Putamen (tissue), 1 donor: ENCODE results near the gene AURKB.
"Not testable (repeated sequence)": the region's sequence is repeated elsewhere in the genome, so short reads cannot be mapped to it uniquely, and the experiment has no call there.

Experiments used
- DNase-seq: peaks from one replicate; pipeline ENCODE4 v3.0.0-alpha.2; 2016; ENCODE audit warnings: low spot score

Gene AURKB

DNA sequence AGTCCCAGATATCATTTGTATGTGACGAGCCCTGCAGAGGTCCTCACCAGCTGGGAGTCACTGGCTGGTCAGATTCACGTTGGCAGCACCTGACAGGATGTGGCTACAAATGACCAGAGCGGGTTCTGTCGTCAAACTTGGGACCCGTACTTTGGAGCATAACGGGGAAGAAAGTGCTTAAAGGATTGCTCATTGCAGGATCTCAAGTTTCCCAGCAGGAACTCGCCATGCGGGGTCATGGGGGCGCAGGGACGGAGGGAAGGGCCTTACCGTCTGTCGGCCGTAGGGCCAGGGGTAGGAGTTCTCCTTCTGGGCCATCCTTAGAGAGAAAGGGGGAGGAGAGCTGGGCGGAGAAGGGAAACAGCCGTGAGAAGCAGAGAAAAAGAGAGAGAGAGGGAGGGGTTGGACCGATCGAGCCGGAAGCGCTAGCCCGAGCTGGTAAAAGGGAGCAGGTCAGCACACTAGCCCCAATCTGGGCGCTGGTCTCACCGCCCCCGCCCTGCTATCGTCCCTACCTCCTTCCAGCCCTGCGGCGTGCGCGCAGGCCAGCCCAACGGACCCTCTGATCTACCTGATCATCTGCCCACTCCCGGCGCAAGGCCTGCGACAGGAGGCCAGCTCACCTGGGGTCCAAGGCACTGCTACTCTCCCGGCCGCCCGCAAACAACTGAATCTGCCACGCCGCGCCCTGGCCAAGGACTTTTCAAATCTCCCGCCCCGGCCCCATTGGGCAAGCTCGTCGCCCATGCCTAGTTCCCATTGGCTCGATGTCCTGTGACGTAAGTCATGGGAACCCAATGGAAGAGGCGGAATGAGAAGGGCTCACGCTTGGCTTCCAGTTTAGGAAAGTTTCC lies at the start of gene AURKB:
AURKB (minus strand) TSS at position 669 of the 854 bp plus-strand sequence; CDS start at position 318, 351 bp downstream.
- peak; percentile 93 for DNase-seq

DNA sequence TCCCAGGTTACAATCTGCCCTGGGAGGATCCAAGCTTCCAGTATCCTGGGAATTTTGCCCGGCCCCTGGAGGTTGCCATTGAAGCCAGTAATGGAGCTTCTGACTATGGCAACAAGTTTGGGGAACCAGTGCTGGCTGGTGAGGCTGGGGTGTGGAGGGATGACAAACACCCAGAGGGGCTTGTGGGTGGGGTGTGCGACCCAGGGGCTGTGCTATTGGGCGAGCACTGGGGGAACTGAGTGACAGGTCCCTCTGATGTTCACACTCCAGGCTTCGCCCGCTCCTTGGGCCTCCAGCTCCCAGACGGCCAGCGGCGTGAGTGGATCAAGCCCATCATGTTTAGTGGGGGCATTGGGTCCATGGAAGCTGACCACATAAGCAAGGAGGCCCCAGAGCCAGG lies 47.4 kb upstream of the AURKB start:
- no peak for DNase-seq

DNA sequence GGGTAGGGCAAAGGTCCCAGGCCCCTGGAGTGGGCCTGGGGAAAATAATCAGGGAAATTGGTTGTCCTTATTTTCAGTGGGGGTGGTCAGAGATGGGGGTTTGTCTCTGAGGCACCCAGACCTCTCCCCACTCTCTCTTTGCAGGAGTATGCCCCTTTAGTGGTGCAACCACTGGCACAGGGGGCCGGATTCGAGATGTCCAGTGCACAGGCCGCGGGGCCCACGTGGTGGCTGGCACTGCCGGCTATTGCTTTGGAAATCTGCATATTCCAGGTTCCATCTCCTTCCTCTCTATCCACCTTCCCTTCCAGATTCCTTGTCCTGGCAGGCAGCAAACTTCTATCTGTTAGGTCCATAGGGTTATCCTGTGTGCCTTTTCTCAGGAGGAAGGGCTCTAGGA lies 46.3 kb upstream of the AURKB start:
- DNase-seq = no peak

DNA sequence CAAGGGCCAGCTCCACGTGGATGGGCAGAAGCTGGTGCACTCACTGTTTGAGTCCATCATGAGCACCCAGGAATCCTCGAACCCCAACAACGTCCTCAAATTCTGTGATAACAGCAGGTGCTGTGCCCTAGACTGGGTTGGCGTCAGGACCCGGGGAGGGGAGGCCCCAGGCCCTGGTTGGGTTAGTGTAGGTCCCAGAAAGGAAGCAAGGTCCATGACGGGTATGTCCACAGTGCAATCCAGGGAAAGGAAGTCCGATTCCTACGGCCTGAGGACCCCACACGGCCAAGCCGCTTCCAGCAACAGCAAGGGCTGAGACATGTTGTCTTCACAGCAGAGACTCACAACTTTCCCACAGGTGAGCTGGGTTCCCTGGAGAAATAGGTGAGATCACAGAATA lies 45.9 kb upstream of the AURKB start:
- no peak for DNase-seq

DNA sequence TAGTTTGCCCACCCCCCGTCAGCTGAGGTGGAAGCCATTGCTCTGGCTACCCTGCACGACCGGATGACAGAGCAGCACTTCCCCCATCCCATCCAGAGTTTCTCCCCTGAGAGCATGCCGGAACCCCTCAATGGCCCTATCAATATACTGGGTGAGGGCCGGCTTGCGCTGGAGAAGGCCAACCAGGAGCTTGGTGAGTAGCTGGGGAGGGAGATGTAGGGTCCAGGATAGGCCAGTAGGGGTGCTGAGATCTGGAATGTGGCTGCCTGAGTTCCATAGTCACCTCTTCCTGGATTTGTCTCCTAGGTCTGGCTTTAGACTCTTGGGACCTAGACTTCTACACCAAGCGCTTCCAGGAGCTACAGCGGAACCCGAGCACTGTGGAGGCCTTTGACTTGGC lies 45.1 kb upstream of the AURKB start:
- no peak for DNase-seq

DNA sequence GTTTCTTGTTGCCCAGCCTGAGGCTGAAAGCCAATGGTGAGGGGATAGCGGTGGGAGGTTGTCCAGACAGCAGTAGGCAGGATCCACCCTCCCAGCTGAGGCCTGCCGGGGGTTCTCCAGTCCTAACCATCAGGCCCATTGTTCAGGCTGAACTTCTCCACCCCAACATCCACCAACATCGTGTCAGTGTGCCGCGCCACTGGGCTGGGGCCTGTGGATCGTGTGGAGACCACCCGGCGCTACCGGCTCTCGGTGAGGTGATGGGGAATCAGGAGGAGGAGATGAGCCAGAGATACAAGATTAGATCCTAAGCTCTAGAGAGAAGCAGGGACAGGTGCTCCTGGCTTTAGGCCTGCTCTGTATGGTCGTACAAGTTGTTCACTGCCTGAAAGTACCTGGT lies 44.5 kb upstream of the AURKB start:
- DNase-seq = no peak

DNA sequence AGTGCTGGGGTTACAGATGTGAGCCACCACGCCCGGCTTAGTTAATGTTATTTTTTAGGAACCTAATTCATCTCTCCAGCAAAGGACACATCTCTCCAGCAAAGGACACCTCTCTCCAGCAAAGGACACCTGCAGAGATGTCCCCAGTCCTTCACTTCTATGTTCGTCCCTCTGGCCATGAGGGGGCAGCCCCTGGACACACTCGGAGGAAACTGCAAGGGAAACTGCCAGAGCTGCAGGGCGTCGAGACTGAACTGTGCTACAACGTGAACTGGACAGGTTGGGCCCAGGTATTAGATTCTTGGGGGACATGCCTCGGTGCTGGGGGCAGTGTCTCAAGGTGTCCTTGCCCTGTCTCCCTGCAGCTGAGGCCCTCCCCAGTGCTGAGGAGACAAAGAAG lies 43.4 kb upstream of the AURKB start:
- DNase-seq = no peak

DNA sequence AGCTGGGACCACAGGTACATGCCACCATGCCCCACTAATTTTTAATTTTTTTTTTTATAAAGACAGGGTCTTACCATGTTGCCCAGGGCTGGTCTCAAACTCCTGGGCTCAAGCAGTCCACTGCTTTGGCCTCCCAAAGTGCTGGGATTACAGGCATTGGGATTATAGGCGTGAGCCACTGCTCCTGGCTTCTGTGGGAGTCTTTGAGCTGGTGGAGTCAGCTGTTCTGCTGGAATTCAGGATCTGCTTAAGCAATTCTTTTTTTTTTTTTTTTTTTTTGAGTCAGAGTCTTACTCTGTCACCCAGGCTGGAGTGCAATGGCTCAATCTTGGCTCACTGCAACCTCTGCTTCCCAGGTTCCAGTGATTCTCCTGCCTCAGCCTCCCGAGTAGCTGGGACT lies 41.0 kb upstream of the AURKB start:
- DNase-seq = not testable (repeated sequence)

DNA sequence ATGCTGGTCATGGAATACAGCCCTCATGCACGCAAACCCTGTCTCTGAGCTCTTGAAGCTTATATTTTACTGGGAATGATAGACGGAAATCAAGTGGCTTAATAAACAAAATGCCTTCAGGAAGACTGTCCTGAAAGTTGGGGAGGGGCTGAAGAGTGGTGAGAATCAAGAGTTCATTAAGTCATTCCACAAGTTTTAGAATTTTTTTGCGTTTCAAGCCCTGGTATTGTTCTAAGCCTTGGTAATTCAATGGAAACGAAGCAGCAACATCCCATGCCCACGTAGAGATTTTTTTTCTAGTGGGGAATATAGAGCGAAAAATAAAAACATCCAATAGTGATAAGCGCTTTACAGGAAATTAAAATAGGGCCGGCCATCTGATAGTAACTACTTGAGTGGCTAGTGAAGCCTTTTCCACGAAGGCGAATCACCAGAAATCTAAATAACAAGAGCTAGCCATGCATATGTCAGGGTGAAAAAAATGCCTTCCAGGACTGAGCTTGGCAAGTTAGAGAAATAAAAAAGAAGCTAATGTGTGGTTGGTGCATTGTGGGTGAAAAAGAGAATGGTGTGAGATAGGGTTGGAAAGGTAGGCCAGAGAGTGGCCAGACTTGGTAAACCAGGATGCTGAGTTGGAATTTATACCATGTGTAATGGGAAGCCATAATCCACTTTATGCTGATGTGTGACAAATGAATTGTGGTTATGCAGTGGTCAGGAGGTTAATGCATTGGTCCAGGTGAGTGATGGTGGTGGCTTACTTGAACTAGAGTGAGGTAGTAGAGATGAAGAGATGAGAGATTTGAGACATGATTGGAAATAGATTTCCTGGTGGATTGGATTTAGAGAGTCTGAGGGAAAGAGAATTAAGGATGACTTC lies 39.5 kb upstream of the AURKB start:
- DNase-seq = no peak

DNA sequence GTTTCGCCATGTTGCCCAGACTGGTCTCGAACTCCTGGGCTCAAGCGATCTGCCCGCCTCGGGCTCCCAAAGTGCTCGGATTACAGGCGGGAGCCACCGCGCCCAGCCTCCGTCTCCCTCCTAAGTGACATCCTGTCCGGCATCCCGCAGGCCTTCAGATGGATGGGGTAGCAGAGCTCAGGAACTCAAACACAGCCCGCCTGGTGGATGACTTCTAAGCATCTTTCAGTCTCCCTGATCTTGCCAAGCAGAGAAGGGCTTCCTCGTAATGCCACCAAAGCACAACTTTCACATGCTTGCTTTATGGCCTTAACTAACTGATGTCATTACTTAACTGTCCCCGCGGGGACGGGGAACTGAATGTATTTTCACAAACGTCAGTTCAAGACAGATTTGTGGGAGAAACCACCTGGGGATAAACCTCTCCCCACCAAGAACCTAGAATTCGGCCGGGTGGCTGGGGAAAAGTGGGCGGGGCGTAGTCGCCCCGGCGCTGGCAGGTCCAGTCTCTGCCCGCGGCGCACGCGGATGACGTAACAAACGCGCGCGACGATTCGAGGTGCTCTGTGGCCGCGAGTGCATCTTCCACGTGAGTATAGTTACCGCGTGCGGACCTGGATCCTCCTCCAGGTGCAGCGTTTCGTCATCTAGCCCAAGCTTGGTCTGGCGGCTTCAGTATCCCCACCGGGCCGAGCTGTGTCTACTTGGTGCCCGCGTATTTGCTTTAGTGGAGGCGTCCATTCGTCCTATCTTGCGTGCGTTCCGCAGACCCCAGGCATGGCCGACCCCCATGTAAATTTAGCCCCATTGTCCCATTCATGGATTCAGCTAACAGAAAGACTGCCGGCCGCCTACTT lies 38.6 kb upstream of the AURKB start, which contains the start of gene PFAS:
PFAS (plus strand) TSS at position 539 of the 857 bp plus-strand sequence. CDS start 4,649 bp downstream, outside the sequence.
- DNase-seq = peak; percentile 93

DNA sequence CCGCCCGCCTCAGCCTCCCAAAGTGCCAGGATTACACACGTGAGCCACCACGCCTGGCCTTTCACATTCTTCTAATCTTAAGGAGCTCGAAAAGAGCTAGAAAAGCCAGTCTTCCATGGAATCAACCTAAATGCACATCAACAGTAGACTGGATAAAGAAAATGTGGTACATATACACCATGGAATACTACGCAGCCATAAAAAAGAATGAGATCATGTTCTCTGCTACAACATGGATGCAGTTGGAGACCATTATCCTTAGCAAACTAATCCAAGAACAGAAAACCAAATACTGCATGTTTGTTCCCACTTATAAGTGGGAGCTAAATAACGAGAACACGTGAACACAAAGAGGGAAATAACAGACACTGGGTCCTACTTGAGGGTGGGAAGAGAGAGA lies 34.4 kb upstream of the AURKB start:
- no peak for DNase-seq

DNA sequence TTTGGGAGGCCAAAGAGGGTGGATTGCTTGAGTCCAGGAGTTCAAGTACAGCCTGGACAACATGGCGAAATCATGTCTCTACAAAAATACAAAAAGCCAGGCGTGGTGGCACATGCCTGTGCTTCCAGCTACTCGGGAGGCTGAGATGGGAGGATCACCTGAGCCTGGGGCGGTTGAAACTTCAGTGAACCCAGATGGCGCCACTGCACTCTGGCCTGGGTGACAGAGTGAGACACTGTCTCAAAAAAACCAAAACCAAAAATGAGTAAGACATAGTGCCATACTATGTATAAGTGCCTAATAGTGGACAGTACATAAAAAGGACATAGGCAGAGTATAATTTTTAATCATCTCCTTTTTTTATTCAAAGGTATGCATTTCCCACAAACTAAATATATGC lies 33.5 kb upstream of the AURKB start:
- no peak for DNase-seq

DNA sequence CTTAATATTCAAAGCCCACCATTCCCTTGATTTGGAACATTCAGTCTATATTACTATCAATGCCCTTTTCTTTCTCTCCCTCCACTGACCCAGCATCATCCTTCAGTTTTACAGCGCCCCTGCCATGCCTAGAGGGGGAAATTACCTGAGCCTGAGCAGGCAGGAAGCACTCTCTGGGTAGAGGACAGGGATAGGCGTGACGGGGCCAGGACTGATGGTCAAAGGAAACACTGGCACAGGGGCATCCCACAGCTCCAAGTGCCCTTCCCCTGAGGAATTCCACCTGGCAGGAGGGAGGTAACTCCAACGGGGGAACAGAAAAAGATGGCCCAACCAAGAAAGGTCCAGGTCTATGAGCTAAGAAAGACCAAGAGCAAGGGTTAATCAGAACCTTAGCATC lies 27.5 kb upstream of the AURKB start:
- no peak for DNase-seq

DNA sequence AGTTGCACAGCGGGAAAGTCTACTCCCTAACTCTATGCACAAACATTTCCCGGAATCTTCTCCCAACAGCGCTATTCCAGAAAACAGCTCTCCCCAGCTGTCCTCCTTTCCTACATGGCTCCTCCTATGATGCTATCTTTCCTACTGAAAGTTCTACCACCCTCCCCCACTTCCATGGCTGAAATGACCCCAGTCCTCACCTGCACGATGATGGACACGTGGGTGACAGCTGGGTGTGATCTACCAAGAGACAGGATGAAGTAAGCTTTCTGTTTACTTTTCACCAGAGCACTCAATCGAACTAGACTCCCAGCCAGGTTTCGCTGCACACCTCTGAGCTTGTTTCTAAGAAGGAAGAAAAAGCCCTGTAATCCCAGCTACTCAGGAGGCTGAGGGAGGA lies 26.8 kb upstream of the AURKB start:
- DNase-seq = no peak

DNA sequence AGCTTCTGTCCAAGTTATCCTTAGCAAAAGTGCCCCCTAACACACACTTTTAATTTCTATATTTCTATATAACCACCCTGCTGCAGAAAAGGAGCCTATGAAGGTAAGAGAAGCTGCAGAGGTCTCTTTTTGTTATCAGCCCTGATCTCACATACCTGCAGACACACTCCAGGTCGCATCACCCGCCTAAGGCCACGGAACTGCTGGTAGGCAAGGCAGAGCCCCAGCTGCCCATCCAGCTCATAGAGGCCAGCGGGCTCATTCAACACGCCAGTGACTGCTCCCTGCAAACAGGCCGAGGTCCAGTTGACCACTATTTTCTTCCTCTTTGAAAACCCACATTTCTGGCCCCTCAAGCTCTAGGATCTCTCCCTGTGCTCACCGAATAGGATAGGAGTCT lies 25.3 kb upstream of the AURKB start:
- DNase-seq = no peak

DNA sequence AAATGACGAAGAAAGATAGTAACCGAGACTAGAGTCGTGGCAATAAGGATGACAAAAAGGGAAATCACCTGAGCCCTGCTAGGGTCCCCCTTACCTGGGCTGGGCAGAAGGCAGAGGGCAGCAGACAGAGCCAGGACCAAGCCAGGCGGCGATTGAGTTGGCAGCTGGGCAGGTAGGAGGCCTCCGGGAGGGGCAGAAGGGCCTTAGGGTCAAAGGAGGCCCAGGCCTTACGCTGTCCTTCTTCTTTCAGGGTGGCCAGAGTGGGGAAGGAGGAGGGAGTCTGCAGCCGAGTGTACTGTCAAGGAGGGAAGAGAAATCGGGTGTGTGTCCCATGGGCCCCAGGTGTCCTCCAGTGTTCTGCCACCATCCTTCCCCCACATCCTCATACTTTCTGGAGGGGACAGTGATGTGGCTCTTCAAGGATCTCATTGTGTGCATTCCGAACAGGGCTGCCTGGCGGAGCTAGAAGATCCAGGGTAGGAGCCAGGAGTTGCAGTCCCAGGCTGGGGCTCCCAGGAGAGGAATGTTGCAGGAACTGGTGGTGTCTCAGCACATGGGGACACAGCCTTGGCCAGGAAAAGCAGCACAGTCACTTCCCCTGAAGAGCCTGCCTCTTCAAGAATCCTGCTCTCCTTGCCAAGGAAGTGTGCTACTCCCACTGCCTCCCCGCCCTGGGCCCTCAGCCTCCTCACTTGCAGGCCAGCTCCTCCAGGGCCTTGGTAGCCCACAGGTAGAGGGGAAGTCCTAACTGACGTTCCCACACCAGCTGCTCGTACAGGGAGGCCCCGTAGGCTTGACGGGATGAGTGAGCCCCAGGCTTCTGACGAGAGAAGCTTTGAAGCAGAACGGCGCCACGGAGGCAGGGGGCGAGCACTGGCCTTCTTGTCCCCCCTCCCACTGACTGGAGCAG lies 24.2 kb upstream of the AURKB start:
- DNase-seq = no peak

DNA sequence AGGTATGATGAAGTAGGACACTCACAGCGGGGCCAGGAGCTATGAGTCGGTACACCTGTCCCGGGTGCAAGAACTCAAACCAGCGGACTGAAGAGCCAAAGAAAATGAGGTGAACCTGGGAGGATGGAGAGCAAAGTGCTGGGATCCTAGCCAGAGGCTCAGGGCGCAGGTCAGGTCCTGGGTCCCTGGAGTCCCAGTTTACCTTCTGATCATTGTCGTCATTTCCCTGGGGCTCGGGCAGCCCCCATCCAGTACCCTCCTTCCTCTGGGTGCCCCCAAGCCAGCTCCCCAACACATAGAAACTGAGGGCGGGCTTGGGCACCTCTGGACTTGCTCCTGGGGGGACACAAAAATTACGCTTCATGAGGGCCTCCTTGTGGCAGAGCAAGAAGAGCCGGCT lies 21.3 kb upstream of the AURKB start:
- no peak for DNase-seq

DNA sequence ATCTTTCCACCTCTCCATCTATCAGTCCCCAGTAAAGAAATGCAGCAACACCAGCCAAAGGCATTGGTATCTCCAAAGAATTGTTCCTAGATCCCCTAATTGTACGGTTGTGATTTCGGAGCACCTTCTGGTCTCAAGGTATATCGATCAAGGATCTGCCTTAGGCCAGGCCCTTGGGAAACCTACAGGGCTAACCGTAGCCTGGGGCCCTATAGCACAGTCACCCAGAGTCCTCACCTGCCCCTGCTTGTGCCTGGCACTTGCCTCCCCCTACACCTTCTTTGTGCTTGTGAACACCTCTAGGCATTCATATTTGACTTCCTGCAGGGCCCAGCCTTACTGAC lies 16.8 kb upstream of the AURKB start:
- DNase-seq = no peak

DNA sequence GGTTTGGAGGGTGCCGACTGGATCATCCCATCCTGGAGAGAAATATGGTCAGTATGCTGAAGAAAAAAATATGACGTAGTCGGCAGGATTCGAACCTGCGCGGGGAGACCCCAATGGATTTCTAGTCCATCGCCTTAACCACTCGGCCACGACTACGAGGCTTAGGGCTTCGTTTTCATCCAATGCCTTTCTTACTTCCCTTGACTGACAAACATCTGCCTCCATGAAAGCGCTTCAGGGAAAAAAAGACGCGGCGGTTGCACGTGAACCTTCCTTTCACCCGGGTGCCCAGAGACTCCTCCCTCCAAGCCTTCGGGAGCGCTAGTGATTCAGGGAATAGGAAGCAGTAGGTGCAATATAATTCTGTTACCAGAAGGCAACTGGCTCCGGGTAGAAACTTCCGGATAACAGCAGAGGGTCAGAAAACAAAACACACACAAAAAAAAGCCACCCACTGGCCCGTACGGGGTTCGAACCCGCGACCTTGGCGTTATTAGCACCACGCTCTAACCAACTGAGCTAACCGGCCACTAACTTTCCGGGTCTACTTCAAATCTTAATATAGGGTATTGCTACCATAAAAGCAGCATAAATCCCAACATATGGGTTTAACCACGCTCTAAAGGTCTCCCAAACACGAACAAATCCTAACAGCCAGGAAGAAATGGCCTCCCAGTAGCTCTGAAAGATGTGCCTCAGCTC lies 16.3 kb upstream of the AURKB start:
- peak; percentile 90 for DNase-seq

DNA sequence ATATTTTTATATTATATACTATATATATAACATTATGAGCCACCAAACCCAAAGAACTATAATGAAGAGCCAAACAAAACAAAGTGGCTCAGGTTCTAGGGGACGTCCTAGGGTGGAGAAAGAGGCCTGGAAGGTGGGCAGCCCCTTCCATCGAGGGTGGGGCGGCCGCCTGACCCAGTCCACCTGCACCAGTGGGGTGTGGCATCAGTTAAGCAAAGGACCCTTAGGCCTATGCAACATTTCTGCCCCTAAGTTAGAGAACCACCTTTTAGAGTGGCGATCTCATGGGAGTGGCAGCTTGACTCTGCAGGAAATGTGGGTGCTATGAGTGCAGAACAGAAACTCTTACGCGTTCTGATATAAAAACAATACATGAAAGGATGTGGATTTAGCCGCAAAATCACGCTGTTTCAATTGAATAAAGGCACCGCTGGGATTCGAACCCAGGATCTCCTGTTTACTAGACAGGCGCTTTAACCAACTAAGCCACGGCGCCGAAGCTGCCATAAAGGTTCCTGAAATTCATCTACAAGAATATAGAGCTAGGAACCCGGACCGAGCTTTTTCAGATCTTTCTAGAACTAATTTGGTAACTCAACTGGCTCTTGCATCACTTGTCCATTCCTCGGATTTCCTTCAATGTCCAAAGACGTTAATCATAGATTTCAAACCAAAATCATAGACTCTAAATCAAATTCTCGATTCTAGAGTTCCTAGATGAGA lies 15.6 kb upstream of the AURKB start:
- DNase-seq = peak; percentile 82
